GM23338 (cell line): ENCODE data around the gene RPL37A.

ENCODE experiments used
- CREB1 ChIP-seq: fragments of 250-450 bp; sonication (Bioruptor Pico); IDR thresholded peaks from 2 replicates; pipeline ENCODE4 v1.5.0; 2020; ENCODE audit warnings: low read depth, mild to moderate bottlenecking, moderate library complexity
- CTCF ChIP-seq, 2 experiments: fragments of 200-600 bp in 1 of 2; sonication (generic) in 1 of 2; conservative IDR thresholded peaks; 2 replicates each; pipeline versions ENCODE4 v1.5.1 to v1.6.1; 2016 to 2017; ENCODE audit warnings: antibody characterized with exemption in 2 of 2, low read depth in 2 of 2, mild to moderate bottlenecking in 2 of 2, moderate library complexity in 1 of 2
- ETS1 ChIP-seq: IDR thresholded peaks from 2 replicates; pipeline ENCODE4 v1.6.1; 2016; ENCODE audit warnings: antibody characterized with exemption
- EZH2 ChIP-seq: fragments of 200-600 bp; sonication (generic); IDR thresholded peaks from one replicate; pipeline ENCODE4 v1.8.0; 2017; ENCODE audit warnings: antibody characterized with exemption, mild to moderate bottlenecking, low read depth; ENCODE audit not compliant: unreplicated experiment
- EZH2phosphoT487 ChIP-seq: fragments of 200-600 bp; sonication (generic); IDR thresholded peaks from one replicate; pipeline ENCODE4 v1.8.1; 2018; ENCODE audit warnings: antibody characterized with exemption; ENCODE audit not compliant: unreplicated experiment
- JUNB ChIP-seq: IDR thresholded peaks from one replicate; pipeline ENCODE4 v1.6.1; 2016; ENCODE audit warnings: antibody characterized with exemption; ENCODE audit not compliant: unreplicated experiment
- NANOG ChIP-seq: IDR thresholded peaks from 2 replicates; pipeline ENCODE4 v1.6.1; 2016; ENCODE audit warnings: antibody characterized with exemption, borderline replicate concordance
- POLR2AphosphoS5 ChIP-seq: IDR thresholded peaks from 2 replicates; pipeline ENCODE4 v1.6.1; 2016; ENCODE audit warnings: antibody characterized with exemption, low read depth
- REST ChIP-seq: IDR thresholded peaks from one replicate; pipeline ENCODE4 v1.6.1; 2018; ENCODE audit warnings: antibody characterized with exemption; ENCODE audit not compliant: unreplicated experiment
- ZNF462 ChIP-seq: fragments of 250-450 bp; sonication (Bioruptor Pico); IDR thresholded peaks from 2 replicates; pipeline ENCODE4 v1.5.0; 2020; ENCODE audit warnings: mild to moderate bottlenecking, moderate library complexity

GRCh38 chr2:216537366-216537765 lies 38.7 kb downstream of the RPL37A start:
- TF ChIP-seq CTCF (conservative IDR thresholded peaks at IDR 0.05; ENCODE audit: low read depth in 2 of 2) (no peak), EZH2phosphoT487 (no peak), EZH2 (no peak), JUNB (no peak), NANOG (no peak), REST (no peak), ETS1 (no peak), CREB1 (CRISPR knock-in tag) (no peak), POLR2AphosphoS5 (no peak), ZNF462 (no peak)
